GM18511 (cell line): ENCODE measurements around the gene NGLY1.

Source experiments
- ATAC-seq: cut with Tn5 transposase; IDR thresholded peaks from one replicate; pipeline ENCODE4 v1.9.1; 2021; ENCODE audit warnings: mild to moderate bottlenecking, moderate library complexity; ENCODE audit not compliant: unreplicated experiment

Gene NGLY1

GRCh38 chr3:25711090-25711489 lies 72.2 kb downstream of the NGLY1 start:
- no peak for ATAC-seq

GRCh38 chr3:25708036-25708435 lies 75.2 kb downstream of the NGLY1 start:
- ATAC-seq = no peak

GRCh38 chr3:25707268-25707926 lies 75.8 kb downstream of the NGLY1 start:
- ATAC-seq = no peak

- no peak for ATAC-seq
Measured at GRCh38 chr3:25706213-25706612, 77.0 kb downstream of the NGLY1 start.

- no peak for ATAC-seq
Measured at GRCh38 chr3:25697553-25697952, 85.7 kb downstream of the NGLY1 start.

GRCh38 chr3:25695731-25696420 lies 87.4 kb downstream of the NGLY1 start:
- ATAC-seq = no peak

- ATAC-seq = no peak
Measured at GRCh38 chr3:25693238-25693637, 90.0 kb downstream of the NGLY1 start.

- no peak for ATAC-seq
Measured at GRCh38 chr3:25692341-25692740, 90.9 kb downstream of the NGLY1 start.

- ATAC-seq = no peak
Measured at GRCh38 chr3:25690768-25691533, 92.3 kb downstream of the NGLY1 start.

- ATAC-seq = no peak
Measured at GRCh38 chr3:25689226-25689625, 94.0 kb downstream of the NGLY1 start.

GRCh38 chr3:25687742-25688141 lies 95.5 kb downstream of the NGLY1 start:
- no peak for ATAC-seq

GRCh38 chr3:25686766-25687165 lies 96.5 kb downstream of the NGLY1 start:
- no peak for ATAC-seq

- ATAC-seq = no peak
Measured at GRCh38 chr3:25683882-25684281, 99.4 kb downstream of the NGLY1 start.

- no peak for ATAC-seq
Measured at GRCh38 chr3:25683410-25683809, 99.8 kb downstream of the NGLY1 start.

GRCh38 chr3:25679642-25680302 lies 103.5 kb downstream of the NGLY1 start:
- no peak for ATAC-seq

- no peak for ATAC-seq
Measured at GRCh38 chr3:25679166-25679565, 104.1 kb downstream of the NGLY1 start.

- no peak for ATAC-seq
Measured at GRCh38 chr3:25678581-25678980, 104.7 kb downstream of the NGLY1 start.

GRCh38 chr3:25677121-25677520 lies 106.1 kb downstream of the NGLY1 start:
- no peak for ATAC-seq

GRCh38 chr3:25674670-25675069 lies 108.6 kb downstream of the NGLY1 start:
- no peak for ATAC-seq

- ATAC-seq = no peak
Measured at GRCh38 chr3:25673738-25674298, 109.4 kb downstream of the NGLY1 start.
